Measurements from ENCODE around the gene KHDRBS2.

GRCh38 chr6:62150048-62150663 is 135.9 kb downstream of the KHDRBS2 start:
- TF ChIP-seq FOXA1 (IDR thresholded peaks at IDR 0.05) (no peak), FOXK2 (IDR thresholded peaks at IDR 0.05) (no peak), SUZ12 (IDR thresholded peaks at IDR 0.05) (no peak), HDGF (IDR thresholded peaks at IDR 0.05; ENCODE audit: borderline replicate concordance) (no peak), ARNT (IDR thresholded peaks at IDR 0.05) (no peak)
